SK-N-MC (cell line): ENCODE results near the gene FAM53B.

ENCODE experiments used
- EZH2 ChIP-seq: fragments of 200-600 bp; sonication (generic); IDR thresholded peaks from one replicate; pipeline ENCODE4 v1.6.1; 2017; ENCODE audit warnings: antibody characterized with exemption
- FOXP2 ChIP-seq: optimal IDR thresholded peaks from 2 replicates; pipeline ENCODE3; 2011; ENCODE audit warnings: mild to moderate bottlenecking, moderate library complexity; ENCODE audit not compliant: insufficient read depth; ENCODE audit errors: extremely low read length, control extremely low read depth
- POLR2AphosphoS5 ChIP-seq: IDR thresholded peaks from 2 replicates; pipeline ENCODE4 v1.6.1; 2012; ENCODE audit warnings: mild to moderate bottlenecking, low read depth, low read length, borderline replicate concordance

DNA sequence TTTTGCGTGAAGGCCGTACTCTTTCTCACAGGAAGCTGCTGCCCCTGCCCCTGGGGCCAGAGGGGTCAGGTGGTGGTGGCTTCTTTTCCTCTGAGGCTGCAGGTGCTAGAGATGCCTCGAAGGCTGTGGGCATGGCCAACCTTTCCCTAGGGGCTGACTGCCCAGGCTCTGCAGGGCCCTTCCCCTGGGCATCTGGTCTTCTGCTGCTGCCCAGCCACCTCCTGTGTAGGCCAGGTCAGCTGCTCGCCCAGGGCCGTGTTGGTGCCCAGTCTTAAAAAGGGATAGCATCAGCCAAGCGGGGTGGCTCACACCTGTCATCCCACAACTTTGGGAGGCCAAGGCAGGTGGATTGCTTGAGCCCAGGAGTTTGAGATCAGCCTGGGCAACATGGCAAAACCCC lies 114.3 kb downstream of the FAM53B start:
- TF ChIP-seq POLR2AphosphoS5 (no peak), EZH2 (no peak), FOXP2 (no peak)
